GM23338 (cell line): ENCODE measurements around the gene MOB3C. TPM values are rescaled to one million over a fixed set of nuclear protein-coding genes. Genes with fewer than 3 reads are reported as not detected.
A peak's percentile ranks its signal among the peaks of the same experiment; 100 is the strongest.

ENCODE experiments used
- ATAC-seq: fragments of 200-7000 bp; cut with Tn5 transposase; 3 replicates; pipeline ENCODE4 v1.9.1; 2020
- DNase-seq: peaks from one replicate; pipeline ENCODE4 v3.0.0-alpha.2; 2015; ENCODE audit warnings: low spot score
- H2AFZ ChIP-seq: fragments of 200-600 bp; sonication (generic); 2 replicates; pipeline ENCODE4 v1.8.0; 2016; ENCODE audit warnings: antibody characterized with exemption, mild to moderate bottlenecking, moderate library complexity
- H3F3A ChIP-seq: fragments of 200-600 bp; sonication (generic); replicated peaks from 2 replicates; pipeline ENCODE4 v1.8.0; 2017; ENCODE audit warnings: antibody characterized with exemption, mixed run types, low read depth
- H3K27ac ChIP-seq: fragments of 200-600 bp; sonication (generic); 2 replicates; pipeline ENCODE4 v1.6.1; 2016; ENCODE audit warnings: low read depth
- H3K27me3 ChIP-seq: fragments of 200-600 bp; sonication (generic); 2 replicates; pipeline ENCODE4 v1.8.0; 2016; ENCODE audit warnings: mild to moderate bottlenecking, mixed run types, moderate library complexity; ENCODE audit not compliant: insufficient read depth
- H3K36me3 ChIP-seq: fragments of 200-600 bp; sonication (generic); 2 replicates; pipeline ENCODE4 v1.8.0; 2016; ENCODE audit warnings: mild to moderate bottlenecking; ENCODE audit not compliant: insufficient read depth
- H3K4me1 ChIP-seq: fragments of 200-600 bp; sonication (generic); 2 replicates; pipeline ENCODE4 v1.8.0; 2016; ENCODE audit warnings: mild to moderate bottlenecking, moderate library complexity; ENCODE audit not compliant: insufficient read depth
- H3K4me2 ChIP-seq: fragments of 200-600 bp; sonication (generic); 2 replicates; pipeline ENCODE4 v1.7.1; 2017; ENCODE audit warnings: mixed run types
- H3K4me3 ChIP-seq: fragments of 200-600 bp; sonication (generic); 2 replicates; pipeline ENCODE4 v1.6.1; 2016; ENCODE audit warnings: mixed run types
- H3K79me2 ChIP-seq: fragments of 200-600 bp; sonication (generic); replicated peaks from 2 replicates; pipeline ENCODE4 v1.8.0; 2017; ENCODE audit warnings: mild to moderate bottlenecking; ENCODE audit not compliant: insufficient read depth
- H3K9me2 ChIP-seq: fragments of 200-600 bp; sonication (generic); 2 replicates; pipeline ENCODE4 v1.8.0; 2017; ENCODE audit not compliant: insufficient read depth
- H4K20me1 ChIP-seq: fragments of 200-600 bp; sonication (generic); replicated peaks from 2 replicates; pipeline ENCODE4 v1.8.0; 2017; ENCODE audit warnings: mild to moderate bottlenecking; ENCODE audit not compliant: insufficient read depth
- H3K27ac Mint-ChIP-seq: 2 replicates; pipeline ENCODE4 v1.8.0; 2020; ENCODE audit warnings: inconsistent platforms, mild to moderate bottlenecking, moderate library complexity, mixed read lengths
- H3K27me3 Mint-ChIP-seq: 3 replicates; pipeline ENCODE4 v1.8.0; 2022; ENCODE audit warnings: low read depth, mild to moderate bottlenecking, moderate library complexity, mixed read lengths, inconsistent platforms; ENCODE audit not compliant: insufficient read depth, poor library complexity
- H3K36me3 Mint-ChIP-seq: 3 replicates; pipeline ENCODE4 v1.8.0; 2021; ENCODE audit warnings: low read depth, mild to moderate bottlenecking, inconsistent platforms, moderate library complexity, mixed read lengths
- H3K4me1 Mint-ChIP-seq: 3 replicates; pipeline ENCODE4 v1.8.0; 2020; ENCODE audit warnings: mild to moderate bottlenecking, inconsistent platforms, mixed read lengths
- H3K4me3 Mint-ChIP-seq: 3 replicates; pipeline ENCODE4 v1.8.0; 2021; ENCODE audit warnings: moderate library complexity, mild to moderate bottlenecking, inconsistent platforms, mixed read lengths
- H3K9me3 Mint-ChIP-seq: 3 replicates; pipeline ENCODE4 v1.8.0; 2020; ENCODE audit warnings: moderate library complexity, mild to moderate bottlenecking, inconsistent platforms, mixed read lengths
- CREB1 ChIP-seq: fragments of 250-450 bp; sonication (Bioruptor Pico); IDR thresholded peaks from 2 replicates; pipeline ENCODE4 v1.5.0; 2020; ENCODE audit warnings: low read depth, mild to moderate bottlenecking, moderate library complexity
- EZH2 ChIP-seq: fragments of 200-600 bp; sonication (generic); IDR thresholded peaks from one replicate; pipeline ENCODE4 v1.8.0; 2017; ENCODE audit warnings: antibody characterized with exemption, mild to moderate bottlenecking, low read depth; ENCODE audit not compliant: unreplicated experiment
- EZH2phosphoT487 ChIP-seq: fragments of 200-600 bp; sonication (generic); IDR thresholded peaks from one replicate; pipeline ENCODE4 v1.8.1; 2018; ENCODE audit warnings: antibody characterized with exemption; ENCODE audit not compliant: unreplicated experiment
- JUNB ChIP-seq: IDR thresholded peaks from one replicate; pipeline ENCODE4 v1.6.1; 2016; ENCODE audit warnings: antibody characterized with exemption; ENCODE audit not compliant: unreplicated experiment
- NANOG ChIP-seq: IDR thresholded peaks from 2 replicates; pipeline ENCODE4 v1.6.1; 2016; ENCODE audit warnings: antibody characterized with exemption, borderline replicate concordance
- POLR2AphosphoS5 ChIP-seq: IDR thresholded peaks from 2 replicates; pipeline ENCODE4 v1.6.1; 2016; ENCODE audit warnings: antibody characterized with exemption, low read depth
- REST ChIP-seq: IDR thresholded peaks from one replicate; pipeline ENCODE4 v1.6.1; 2018; ENCODE audit warnings: antibody characterized with exemption; ENCODE audit not compliant: unreplicated experiment
- STAT1 ChIP-seq: IDR thresholded peaks from one replicate; pipeline ENCODE4 v1.6.1; 2016; ENCODE audit warnings: antibody characterized with exemption; ENCODE audit not compliant: unreplicated experiment
- ZNF114 ChIP-seq: fragments of 250-450 bp; sonication (Bioruptor Pico); IDR thresholded peaks from 2 replicates; pipeline ENCODE4 v1.5.0; 2020; ENCODE audit warnings: mild to moderate bottlenecking, moderate library complexity
- ZNF331 ChIP-seq: fragments of 250-450 bp; sonication (Bioruptor Pico); IDR thresholded peaks from 2 replicates; pipeline ENCODE4 v1.5.0; 2020; ENCODE audit warnings: low read depth, mild to moderate bottlenecking, moderate library complexity
- polyA plus RNA-seq: library from polyadenylated mRNA; unstranded; fragments of >200 nt; fragmentation: Nextera tagmentation; extraction: Ambion mirVana; gene quantifications from 2 replicates; pipeline ENCODE4 v1.2.1, GENCODE V29; 2016
- total RNA-seq: library from RNA; depleted of rRNA; stranded (reverse); fragments of >200 nt; shearing (Covaris generic); gene quantifications from 2 replicates; pipeline ENCODE4 v1.2.3, GENCODE V29; 2014
- TF ChIP-seq, protein P1 (sequence below), 2 experiments: fragments of 200-600 bp in 1 of 2; sonication (generic) in 1 of 2; conservative IDR thresholded peaks; 2 replicates each; pipeline versions ENCODE4 v1.5.1 to v1.6.1; 2016 to 2017; ENCODE audit warnings: antibody characterized with exemption in 2 of 2, low read depth in 2 of 2, mild to moderate bottlenecking in 2 of 2, moderate library complexity in 1 of 2
- TF ChIP-seq, protein P2 (sequence below): fragments of 250-450 bp; sonication (Bioruptor Pico); IDR thresholded peaks from 2 replicates; pipeline ENCODE4 v1.5.0; 2020; ENCODE audit warnings: mild to moderate bottlenecking, moderate library complexity
- TF ChIP-seq, protein P3 (sequence below): IDR thresholded peaks from 2 replicates; pipeline ENCODE4 v1.6.1; 2016; ENCODE audit warnings: antibody characterized with exemption

MOB3C gene
- total and polyA plus RNA-seq, 2 experiments from 2014 or later: 1.1 to 6.2 TPM

GRCh38 chr1:46568461-46568891, 48.1 kb downstream of the MOB3C start:
- DNase-seq (no peak), ATAC-seq (peak; percentile 56)
- Histone ChIP-seq H3K4me3 (no peak overlapping the region), H2AFZ (no peak overlapping the region), H3K9me2 (no peaks in the 10 kb centered on the region), H3K79me2 (no peaks in the 10 kb centered on the region), H3K4me2 (no peak overlapping the region), H3K4me1 (no peaks in the 10 kb centered on the region), H3K27ac (no peak overlapping the region), H3F3A (no peaks in the 10 kb centered on the region), H3K27me3 (no peaks in the 10 kb centered on the region), H3K36me3 (no peaks in the 10 kb centered on the region), H4K20me1 (no peaks in the 10 kb centered on the region)
- Mint-ChIP-seq H3K4me3 (no peak overlapping the region), H3K9me3 (no peaks in the 10 kb centered on the region), H3K36me3 (no peaks in the 10 kb centered on the region), H3K27ac (no peak overlapping the region), H3K27me3 (peaks cover under 1% of the 10 kb centered on the region), H3K4me1 (peaks cover 15% of the 10 kb centered on the region)
- TF ChIP-seq JUNB (no peak), NANOG (no peak), ZNF114 (no peak), EZH2 (no peak), CREB1 (CRISPR knock-in tag) (no peak), REST (no peak), STAT1 (no peak), ZNF331 (CRISPR knock-in tag) (no peak), EZH2phosphoT487 (no peak), POLR2AphosphoS5 (no peak)
- TF ChIP-seq, protein P1, sequence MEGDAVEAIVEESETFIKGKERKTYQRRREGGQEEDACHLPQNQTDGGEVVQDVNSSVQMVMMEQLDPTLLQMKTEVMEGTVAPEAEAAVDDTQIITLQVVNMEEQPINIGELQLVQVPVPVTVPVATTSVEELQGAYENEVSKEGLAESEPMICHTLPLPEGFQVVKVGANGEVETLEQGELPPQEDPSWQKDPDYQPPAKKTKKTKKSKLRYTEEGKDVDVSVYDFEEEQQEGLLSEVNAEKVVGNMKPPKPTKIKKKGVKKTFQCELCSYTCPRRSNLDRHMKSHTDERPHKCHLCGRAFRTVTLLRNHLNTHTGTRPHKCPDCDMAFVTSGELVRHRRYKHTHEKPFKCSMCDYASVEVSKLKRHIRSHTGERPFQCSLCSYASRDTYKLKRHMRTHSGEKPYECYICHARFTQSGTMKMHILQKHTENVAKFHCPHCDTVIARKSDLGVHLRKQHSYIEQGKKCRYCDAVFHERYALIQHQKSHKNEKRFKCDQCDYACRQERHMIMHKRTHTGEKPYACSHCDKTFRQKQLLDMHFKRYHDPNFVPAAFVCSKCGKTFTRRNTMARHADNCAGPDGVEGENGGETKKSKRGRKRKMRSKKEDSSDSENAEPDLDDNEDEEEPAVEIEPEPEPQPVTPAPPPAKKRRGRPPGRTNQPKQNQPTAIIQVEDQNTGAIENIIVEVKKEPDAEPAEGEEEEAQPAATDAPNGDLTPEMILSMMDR (conservative IDR thresholded peaks at IDR 0.05; ENCODE audit: low read depth in 2 of 2): no peak
- TF ChIP-seq, protein P2, sequence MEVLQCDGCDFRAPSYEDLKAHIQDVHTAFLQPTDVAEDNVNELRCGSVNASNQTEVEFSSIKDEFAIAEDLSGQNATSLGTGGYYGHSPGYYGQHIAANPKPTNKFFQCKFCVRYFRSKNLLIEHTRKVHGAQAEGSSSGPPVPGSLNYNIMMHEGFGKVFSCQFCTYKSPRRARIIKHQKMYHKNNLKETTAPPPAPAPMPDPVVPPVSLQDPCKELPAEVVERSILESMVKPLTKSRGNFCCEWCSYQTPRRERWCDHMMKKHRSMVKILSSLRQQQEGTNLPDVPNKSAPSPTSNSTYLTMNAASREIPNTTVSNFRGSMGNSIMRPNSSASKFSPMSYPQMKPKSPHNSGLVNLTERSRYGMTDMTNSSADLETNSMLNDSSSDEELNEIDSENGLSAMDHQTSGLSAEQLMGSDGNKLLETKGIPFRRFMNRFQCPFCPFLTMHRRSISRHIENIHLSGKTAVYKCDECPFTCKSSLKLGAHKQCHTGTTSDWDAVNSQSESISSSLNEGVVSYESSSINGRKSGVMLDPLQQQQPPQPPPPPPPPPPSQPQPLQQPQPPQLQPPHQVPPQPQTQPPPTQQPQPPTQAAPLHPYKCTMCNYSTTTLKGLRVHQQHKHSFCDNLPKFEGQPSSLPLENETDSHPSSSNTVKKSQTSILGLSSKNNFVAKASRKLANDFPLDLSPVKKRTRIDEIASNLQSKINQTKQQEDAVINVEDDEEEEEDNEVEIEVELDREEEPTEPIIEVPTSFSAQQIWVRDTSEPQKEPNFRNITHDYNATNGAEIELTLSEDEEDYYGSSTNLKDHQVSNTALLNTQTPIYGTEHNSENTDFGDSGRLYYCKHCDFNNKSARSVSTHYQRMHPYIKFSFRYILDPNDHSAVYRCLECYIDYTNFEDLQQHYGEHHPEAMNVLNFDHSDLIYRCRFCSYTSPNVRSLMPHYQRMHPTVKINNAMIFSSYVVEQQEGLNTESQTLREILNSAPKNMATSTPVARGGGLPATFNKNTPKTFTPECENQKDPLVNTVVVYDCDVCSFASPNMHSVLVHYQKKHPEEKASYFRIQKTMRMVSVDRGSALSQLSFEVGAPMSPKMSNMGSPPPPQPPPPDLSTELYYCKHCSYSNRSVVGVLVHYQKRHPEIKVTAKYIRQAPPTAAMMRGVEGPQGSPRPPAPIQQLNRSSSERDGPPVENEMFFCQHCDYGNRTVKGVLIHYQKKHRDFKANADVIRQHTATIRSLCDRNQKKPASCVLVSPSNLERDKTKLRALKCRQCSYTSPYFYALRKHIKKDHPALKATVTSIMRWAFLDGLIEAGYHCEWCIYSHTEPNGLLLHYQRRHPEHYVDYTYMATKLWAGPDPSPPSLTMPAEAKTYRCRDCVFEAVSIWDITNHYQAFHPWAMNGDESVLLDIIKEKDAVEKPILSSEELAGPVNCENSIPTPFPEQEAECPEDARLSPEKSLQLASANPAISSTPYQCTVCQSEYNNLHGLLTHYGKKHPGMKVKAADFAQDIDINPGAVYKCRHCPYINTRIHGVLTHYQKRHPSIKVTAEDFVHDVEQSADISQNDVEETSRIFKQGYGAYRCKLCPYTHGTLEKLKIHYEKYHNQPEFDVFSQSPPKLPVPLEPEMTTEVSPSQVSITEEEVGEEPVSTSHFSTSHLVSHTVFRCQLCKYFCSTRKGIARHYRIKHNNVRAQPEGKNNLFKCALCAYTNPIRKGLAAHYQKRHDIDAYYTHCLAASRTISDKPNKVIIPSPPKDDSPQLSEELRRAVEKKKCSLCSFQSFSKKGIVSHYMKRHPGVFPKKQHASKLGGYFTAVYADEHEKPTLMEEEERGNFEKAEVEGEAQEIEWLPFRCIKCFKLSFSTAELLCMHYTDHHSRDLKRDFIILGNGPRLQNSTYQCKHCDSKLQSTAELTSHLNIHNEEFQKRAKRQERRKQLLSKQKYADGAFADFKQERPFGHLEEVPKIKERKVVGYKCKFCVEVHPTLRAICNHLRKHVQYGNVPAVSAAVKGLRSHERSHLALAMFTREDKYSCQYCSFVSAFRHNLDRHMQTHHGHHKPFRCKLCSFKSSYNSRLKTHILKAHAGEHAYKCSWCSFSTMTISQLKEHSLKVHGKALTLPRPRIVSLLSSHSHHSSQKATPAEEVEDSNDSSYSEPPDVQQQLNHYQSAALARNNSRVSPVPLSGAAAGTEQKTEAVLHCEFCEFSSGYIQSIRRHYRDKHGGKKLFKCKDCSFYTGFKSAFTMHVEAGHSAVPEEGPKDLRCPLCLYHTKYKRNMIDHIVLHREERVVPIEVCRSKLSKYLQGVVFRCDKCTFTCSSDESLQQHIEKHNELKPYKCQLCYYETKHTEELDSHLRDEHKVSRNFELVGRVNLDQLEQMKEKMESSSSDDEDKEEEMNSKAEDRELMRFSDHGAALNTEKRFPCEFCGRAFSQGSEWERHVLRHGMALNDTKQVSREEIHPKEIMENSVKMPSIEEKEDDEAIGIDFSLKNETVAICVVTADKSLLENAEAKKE (CRISPR knock-in tag): no peak
- TF ChIP-seq, protein P3, sequence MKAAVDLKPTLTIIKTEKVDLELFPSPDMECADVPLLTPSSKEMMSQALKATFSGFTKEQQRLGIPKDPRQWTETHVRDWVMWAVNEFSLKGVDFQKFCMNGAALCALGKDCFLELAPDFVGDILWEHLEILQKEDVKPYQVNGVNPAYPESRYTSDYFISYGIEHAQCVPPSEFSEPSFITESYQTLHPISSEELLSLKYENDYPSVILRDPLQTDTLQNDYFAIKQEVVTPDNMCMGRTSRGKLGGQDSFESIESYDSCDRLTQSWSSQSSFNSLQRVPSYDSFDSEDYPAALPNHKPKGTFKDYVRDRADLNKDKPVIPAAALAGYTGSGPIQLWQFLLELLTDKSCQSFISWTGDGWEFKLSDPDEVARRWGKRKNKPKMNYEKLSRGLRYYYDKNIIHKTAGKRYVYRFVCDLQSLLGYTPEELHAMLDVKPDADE: no peak
